ENCODE data around the gene SIKE1. TPM values are rescaled to one million over a fixed set of nuclear protein-coding genes. Genes with fewer than 3 reads are reported as not detected.
"Not testable (repeated sequence)": the region's sequence is repeated elsewhere in the genome, so short reads cannot be mapped to it uniquely, and the experiment has no call there.

SIKE1 gene
- total RNA-seq, 1 donor from 2014 or later: 64.2 TPM

- Mint-ChIP-seq H3K27ac (ENCODE audit: unreplicated experiment) (peak overlapping the region; percentile 0), H3K4me1 (ENCODE audit: low read depth, unreplicated experiment) (peaks cover 2% of the 10 kb centered on the region), H3K36me3 (ENCODE audit: low read depth, unreplicated experiment) (no peaks in the 10 kb centered on the region), H3K4me3 (ENCODE audit: unreplicated experiment) (no peak overlapping the region), H3K9me3 (ENCODE audit: unreplicated experiment) (peaks cover 3% of the 10 kb centered on the region), H3K27me3 (ENCODE audit: low read depth, unreplicated experiment) (no peaks in the 10 kb centered on the region)
- Histone ChIP-seq H3K9ac (ENCODE audit: low read length) (no peak overlapping the region), H3K27ac (ENCODE audit: low read depth, low read length) (no peak overlapping the region), H4K20me1 (ENCODE audit: insufficient read depth, low read length) (no peaks in the 10 kb centered on the region), H3K9me3 (ENCODE audit: insufficient read depth, low read depth, low read length) (no peaks in the 10 kb centered on the region), H3K4me1 (ENCODE audit: insufficient read depth, low read length) (no peaks in the 10 kb centered on the region), H3K4me3 (ENCODE audit: insufficient read depth, low read depth, low read length) (no peak overlapping the region), H3K4me2 (ENCODE audit: low read length) (no peak overlapping the region), H2AFZ (ENCODE audit: low read depth, low read length) (no peak overlapping the region), H3K27me3 (ENCODE audit: insufficient read depth, low read length) (no peaks in the 10 kb centered on the region), H3K36me3 (ENCODE audit: insufficient read depth, low read length) (no peaks in the 10 kb centered on the region), H3K79me2 (ENCODE audit: insufficient read depth, low read length) (no peaks in the 10 kb centered on the region)
- DNase-seq (ENCODE audit: low read depth): no peak
- TF ChIP-seq CTCF (IDR thresholded peaks at IDR 0.05; ENCODE audit: insufficient read depth, low read depth, low read length): no peak
- TF ChIP-seq EZH2 (IDR thresholded peaks at IDR 0.05; ENCODE audit: insufficient read depth, low read length): no peak
- no peak for FAIRE-seq
These were observed 22.5 kb upstream of the SIKE1 start for GRCh38 chr1:114803001-114803400.

GRCh38 chr1:114794038-114794437 lies 13.6 kb upstream of the SIKE1 start:
- TF ChIP-seq EZH2 (IDR thresholded peaks at IDR 0.05; ENCODE audit: insufficient read depth, low read length): no peak
- TF ChIP-seq CTCF (IDR thresholded peaks at IDR 0.05; ENCODE audit: insufficient read depth, low read depth, low read length): no peak
- Mint-ChIP-seq H3K27me3 (ENCODE audit: low read depth, unreplicated experiment) (peaks cover 5% of the 10 kb centered on the region), H3K4me3 (ENCODE audit: unreplicated experiment) (no peak overlapping the region), H3K36me3 (ENCODE audit: low read depth, unreplicated experiment) (no peaks in the 10 kb centered on the region), H3K4me1 (ENCODE audit: low read depth, unreplicated experiment) (peaks cover 12% of the 10 kb centered on the region), H3K9me3 (ENCODE audit: unreplicated experiment) (no peaks in the 10 kb centered on the region), H3K27ac (ENCODE audit: unreplicated experiment) (no peak overlapping the region)
- Histone ChIP-seq H3K36me3 (ENCODE audit: insufficient read depth, low read length) (no peaks in the 10 kb centered on the region), H2AFZ (ENCODE audit: low read depth, low read length) (no peak overlapping the region), H3K4me3 (ENCODE audit: insufficient read depth, low read depth, low read length) (no peak overlapping the region), H3K79me2 (ENCODE audit: insufficient read depth, low read length) (no peaks in the 10 kb centered on the region), H3K9me3 (ENCODE audit: insufficient read depth, low read depth, low read length) (no peaks in the 10 kb centered on the region), H4K20me1 (ENCODE audit: insufficient read depth, low read length) (no peaks in the 10 kb centered on the region), H3K4me1 (ENCODE audit: insufficient read depth, low read length) (no peaks in the 10 kb centered on the region), H3K9ac (ENCODE audit: low read length) (no peak overlapping the region), H3K27ac (ENCODE audit: low read depth, low read length) (no peak overlapping the region), H3K27me3 (ENCODE audit: insufficient read depth, low read length) (peaks cover 2% of the 10 kb centered on the region), H3K4me2 (ENCODE audit: low read length) (no peak overlapping the region)
- DNase-seq (ENCODE audit: low read depth) (no peak), FAIRE-seq (no peak)

GRCh38 chr1:114790581-114790980 lies 10.1 kb upstream of the SIKE1 start:
- not testable (repeated sequence) for H3K36me3 Mint-ChIP-seq (ENCODE audit: low read depth, unreplicated experiment); FAIRE-seq
- H3K27me3 Mint-ChIP-seq (ENCODE audit: low read depth, unreplicated experiment): peaks cover 28% of the 10 kb centered on the region

GRCh38 chr1:114786440-114786839 lies 6.0 kb upstream of the SIKE1 start:
- not testable (repeated sequence) for H3K9me3 ChIP-seq (ENCODE audit: insufficient read depth, low read depth, low read length); DNase-seq (ENCODE audit: low read depth); H3K79me2 ChIP-seq (ENCODE audit: insufficient read depth, low read length); H3K27ac Mint-ChIP-seq (ENCODE audit: unreplicated experiment); H3K27me3 ChIP-seq (ENCODE audit: insufficient read depth, low read length); H4K20me1 ChIP-seq (ENCODE audit: insufficient read depth, low read length); FAIRE-seq; H3K4me1 ChIP-seq (ENCODE audit: insufficient read depth, low read length); H3K36me3 ChIP-seq (ENCODE audit: insufficient read depth, low read length); H3K27ac ChIP-seq (ENCODE audit: low read depth, low read length); H3K36me3 Mint-ChIP-seq (ENCODE audit: low read depth, unreplicated experiment); H3K9ac ChIP-seq (ENCODE audit: low read length); H3K4me2 ChIP-seq (ENCODE audit: low read length); H3K4me3 ChIP-seq (ENCODE audit: insufficient read depth, low read depth, low read length); H3K4me1 Mint-ChIP-seq (ENCODE audit: low read depth, unreplicated experiment); H2AFZ ChIP-seq (ENCODE audit: low read depth, low read length); H3K4me3 Mint-ChIP-seq (ENCODE audit: unreplicated experiment)
- H3K27me3 Mint-ChIP-seq (ENCODE audit: low read depth, unreplicated experiment): peaks cover 45% of the 10 kb centered on the region
- peaks cover 19% of the 10 kb centered on the region for H3K9me3 Mint-ChIP-seq (ENCODE audit: unreplicated experiment)

More at GRCh38 chr1:114790581-114790980, 10.1 kb upstream of the SIKE1 start:
- not testable (repeated sequence) for H3K79me2 ChIP-seq (ENCODE audit: insufficient read depth, low read length); H3K27ac ChIP-seq (ENCODE audit: low read depth, low read length); H3K4me2 ChIP-seq (ENCODE audit: low read length); DNase-seq (ENCODE audit: low read depth); H4K20me1 ChIP-seq (ENCODE audit: insufficient read depth, low read length); H3K4me3 Mint-ChIP-seq (ENCODE audit: unreplicated experiment); H3K36me3 ChIP-seq (ENCODE audit: insufficient read depth, low read length); H3K4me1 ChIP-seq (ENCODE audit: insufficient read depth, low read length); H3K4me1 Mint-ChIP-seq (ENCODE audit: low read depth, unreplicated experiment); H3K27ac Mint-ChIP-seq (ENCODE audit: unreplicated experiment); H3K9me3 ChIP-seq (ENCODE audit: insufficient read depth, low read depth, low read length); H3K27me3 ChIP-seq (ENCODE audit: insufficient read depth, low read length); H3K4me3 ChIP-seq (ENCODE audit: insufficient read depth, low read depth, low read length); H2AFZ ChIP-seq (ENCODE audit: low read depth, low read length); H3K9ac ChIP-seq (ENCODE audit: low read length)
- H3K9me3 Mint-ChIP-seq (ENCODE audit: unreplicated experiment): peaks cover 16% of the 10 kb centered on the region

Data from astrocyte (in vitro differentiated cells and primary cell).